Measurements from ENCODE around the gene OAS1. TPM values are rescaled to one million over a fixed set of nuclear protein-coding genes. Genes with fewer than 3 reads are reported as not detected.

Gene OAS1
- total RNA-seq, 1 donor from 2014 or later: 132 TPM

DNA sequence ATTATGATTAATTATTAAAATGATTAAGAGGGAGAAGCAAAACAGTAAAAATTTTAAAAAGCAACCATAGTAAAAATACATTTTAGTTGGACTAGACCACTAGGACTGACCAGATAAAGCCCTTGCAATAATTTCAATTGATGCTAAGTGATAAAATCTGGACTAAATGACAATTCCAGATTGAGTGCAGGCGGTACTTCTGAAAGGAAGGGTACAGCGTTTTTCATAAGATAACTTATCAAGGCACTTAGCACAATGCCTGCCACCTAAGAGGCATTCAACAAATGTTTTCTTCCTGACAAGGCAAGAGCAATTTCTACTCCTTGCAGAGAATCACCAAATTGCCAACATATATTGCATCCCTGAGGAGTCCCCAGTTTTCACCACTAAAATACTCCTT is 37.7 kb upstream of the OAS1 start:
- Mint-ChIP-seq H3K36me3 (ENCODE audit: low read depth, unreplicated experiment) (no peaks in the 10 kb centered on the region), H3K27me3 (ENCODE audit: low read depth, unreplicated experiment) (peaks cover 64% of the 10 kb centered on the region), H3K4me1 (ENCODE audit: low read depth, unreplicated experiment) (no peaks in the 10 kb centered on the region), H3K9me3 (ENCODE audit: unreplicated experiment) (peaks cover 4% of the 10 kb centered on the region), H3K27ac (ENCODE audit: unreplicated experiment) (no peak overlapping the region), H3K4me3 (ENCODE audit: unreplicated experiment) (no peak overlapping the region)
- FAIRE-seq: no peak
- no peaks in the 10 kb centered on the region for H3K36me3 ChIP-seq (ENCODE audit: insufficient read depth, low read length)
- TF ChIP-seq CTCF (IDR thresholded peaks at IDR 0.05; ENCODE audit: insufficient read depth, low read depth, low read length): no peak
- no peak for TF ChIP-seq EZH2 (IDR thresholded peaks at IDR 0.05; ENCODE audit: insufficient read depth, low read length)
- no peaks in the 10 kb centered on the region for H3K79me2 ChIP-seq (ENCODE audit: insufficient read depth, low read length)
- H3K4me3 ChIP-seq (ENCODE audit: insufficient read depth, low read depth, low read length): no peak overlapping the region
- H2AFZ ChIP-seq (ENCODE audit: low read depth, low read length): no peak overlapping the region
- no peaks in the 10 kb centered on the region for H3K9me3 ChIP-seq (ENCODE audit: insufficient read depth, low read depth, low read length)
- no peak overlapping the region for H3K4me2 ChIP-seq (ENCODE audit: low read length)
- H3K27ac ChIP-seq (ENCODE audit: low read depth, low read length): no peak overlapping the region
- no peaks in the 10 kb centered on the region for H3K4me1 ChIP-seq (ENCODE audit: insufficient read depth, low read length)
- DNase-seq (ENCODE audit: low read depth): no peak
- no peak overlapping the region for H3K9ac ChIP-seq (ENCODE audit: low read length)
- H3K27me3 ChIP-seq (ENCODE audit: insufficient read depth, low read length): no peaks in the 10 kb centered on the region
- no peaks in the 10 kb centered on the region for H4K20me1 ChIP-seq (ENCODE audit: insufficient read depth, low read length)

DNA sequence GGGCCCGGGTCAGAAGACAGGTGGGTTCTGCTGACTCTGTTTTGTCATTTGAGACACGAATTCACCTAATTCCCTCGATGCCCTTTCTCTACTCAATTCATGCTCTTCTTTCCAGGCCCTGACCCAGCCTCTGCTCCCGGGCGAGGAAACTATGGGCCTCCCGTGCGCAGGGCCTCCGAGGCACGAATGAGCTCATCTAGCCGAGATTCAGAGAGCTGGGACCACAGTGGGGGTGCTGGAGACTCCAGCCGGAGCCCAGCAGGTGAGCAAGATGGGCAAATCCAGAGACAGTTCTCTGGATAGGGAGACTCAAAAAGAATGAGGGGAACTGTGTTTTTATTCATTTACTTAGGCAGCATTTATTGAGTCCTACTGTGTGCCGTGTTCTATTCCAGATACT is 37.0 kb upstream of the OAS1 start:
- no peak overlapping the region for H3K4me2 ChIP-seq (ENCODE audit: low read length)
- no peak overlapping the region for H3K9ac ChIP-seq (ENCODE audit: low read length)
- Mint-ChIP-seq H3K36me3 (ENCODE audit: low read depth, unreplicated experiment) (no peaks in the 10 kb centered on the region), H3K27me3 (ENCODE audit: low read depth, unreplicated experiment) (peaks cover 63% of the 10 kb centered on the region), H3K27ac (ENCODE audit: unreplicated experiment) (no peak overlapping the region), H3K4me1 (ENCODE audit: low read depth, unreplicated experiment) (no peaks in the 10 kb centered on the region), H3K9me3 (ENCODE audit: unreplicated experiment) (peaks cover 4% of the 10 kb centered on the region), H3K4me3 (ENCODE audit: unreplicated experiment) (no peak overlapping the region)
- no peaks in the 10 kb centered on the region for H3K79me2 ChIP-seq (ENCODE audit: insufficient read depth, low read length)
- TF ChIP-seq EZH2 (IDR thresholded peaks at IDR 0.05; ENCODE audit: insufficient read depth, low read length) (no peak), CTCF (IDR thresholded peaks at IDR 0.05; ENCODE audit: insufficient read depth, low read depth, low read length) (no peak)
- no peak overlapping the region for H2AFZ ChIP-seq (ENCODE audit: low read depth, low read length)
- DNase-seq (ENCODE audit: low read depth): no peak
- H3K27me3 ChIP-seq (ENCODE audit: insufficient read depth, low read length): peaks cover 2% of the 10 kb centered on the region
- H4K20me1 ChIP-seq (ENCODE audit: insufficient read depth, low read length): no peaks in the 10 kb centered on the region
- H3K36me3 ChIP-seq (ENCODE audit: insufficient read depth, low read length): no peaks in the 10 kb centered on the region
- no peaks in the 10 kb centered on the region for H3K4me1 ChIP-seq (ENCODE audit: insufficient read depth, low read length)
- H3K4me3 ChIP-seq (ENCODE audit: insufficient read depth, low read depth, low read length): no peak overlapping the region
- no peaks in the 10 kb centered on the region for H3K9me3 ChIP-seq (ENCODE audit: insufficient read depth, low read depth, low read length)
- FAIRE-seq: no peak
- no peak overlapping the region for H3K27ac ChIP-seq (ENCODE audit: low read depth, low read length)

DNA sequence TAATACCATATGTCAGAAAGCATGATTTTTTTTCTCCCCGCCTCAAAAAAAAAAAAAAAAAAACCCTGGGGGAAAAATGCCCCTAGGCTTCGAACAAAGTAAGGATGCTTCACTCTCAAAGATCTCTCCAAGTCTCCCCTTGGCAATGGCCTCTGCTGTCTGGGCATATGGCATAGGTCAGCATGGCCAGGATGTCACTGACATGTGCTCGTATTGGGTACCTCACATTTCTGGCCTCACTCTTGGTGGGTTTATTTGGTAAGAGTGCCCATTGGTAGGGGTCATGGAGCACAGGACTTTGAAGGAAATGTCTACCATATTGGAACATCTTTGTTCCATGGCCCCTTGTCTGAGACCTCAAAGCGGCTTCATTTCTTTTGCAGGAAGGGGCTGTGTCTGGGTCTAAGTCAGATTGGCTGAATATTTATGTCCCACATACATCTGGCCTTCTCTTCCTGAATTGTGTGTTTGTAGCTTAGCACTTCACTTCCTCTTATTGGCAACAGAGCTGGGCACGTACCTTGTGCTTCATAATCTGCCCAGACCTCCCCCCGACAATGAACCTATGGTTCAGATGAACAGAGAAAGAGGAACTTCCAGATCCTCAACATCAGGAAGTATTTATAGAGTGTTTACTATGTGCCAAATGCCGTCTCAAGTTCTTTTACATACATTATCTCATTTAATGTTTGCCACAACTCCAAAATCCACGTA is 36.3 kb upstream of the OAS1 start:
- no peak for DNase-seq (ENCODE audit: low read depth)
- H4K20me1 ChIP-seq (ENCODE audit: insufficient read depth, low read length): no peaks in the 10 kb centered on the region
- no peaks in the 10 kb centered on the region for H3K9me3 ChIP-seq (ENCODE audit: insufficient read depth, low read depth, low read length)
- H3K4me1 ChIP-seq (ENCODE audit: insufficient read depth, low read length): no peaks in the 10 kb centered on the region
- H3K27ac Mint-ChIP-seq (ENCODE audit: unreplicated experiment): no peak overlapping the region
- H3K9me3 Mint-ChIP-seq (ENCODE audit: unreplicated experiment): peaks cover 4% of the 10 kb centered on the region
- no peaks in the 10 kb centered on the region for H3K79me2 ChIP-seq (ENCODE audit: insufficient read depth, low read length)
- peaks cover 56% of the 10 kb centered on the region for H3K27me3 Mint-ChIP-seq (ENCODE audit: low read depth, unreplicated experiment)
- H3K36me3 Mint-ChIP-seq (ENCODE audit: low read depth, unreplicated experiment): no peaks in the 10 kb centered on the region
- no peaks in the 10 kb centered on the region for H3K4me1 Mint-ChIP-seq (ENCODE audit: low read depth, unreplicated experiment)
- no peak for FAIRE-seq
- TF ChIP-seq EZH2 (IDR thresholded peaks at IDR 0.05; ENCODE audit: insufficient read depth, low read length) (no peak), CTCF (IDR thresholded peaks at IDR 0.05; ENCODE audit: insufficient read depth, low read depth, low read length) (no peak)
- H2AFZ ChIP-seq (ENCODE audit: low read depth, low read length): no peak overlapping the region
- H3K4me3 ChIP-seq (ENCODE audit: insufficient read depth, low read depth, low read length): no peak overlapping the region
- H3K4me3 Mint-ChIP-seq (ENCODE audit: unreplicated experiment): no peak overlapping the region
- H3K27ac ChIP-seq (ENCODE audit: low read depth, low read length): no peak overlapping the region
- H3K9ac ChIP-seq (ENCODE audit: low read length): no peak overlapping the region
- no peak overlapping the region for H3K4me2 ChIP-seq (ENCODE audit: low read length)
- H3K27me3 ChIP-seq (ENCODE audit: insufficient read depth, low read length): peaks cover 2% of the 10 kb centered on the region
- no peaks in the 10 kb centered on the region for H3K36me3 ChIP-seq (ENCODE audit: insufficient read depth, low read length)
